ENCODE measurements around the gene GJD2. TPM values are rescaled to one million over a fixed set of nuclear protein-coding genes. Genes with fewer than 3 reads are reported as not detected.

Gene GJD2
- total RNA-seq, 1 donor from 2014 or later = not detected

DNA sequence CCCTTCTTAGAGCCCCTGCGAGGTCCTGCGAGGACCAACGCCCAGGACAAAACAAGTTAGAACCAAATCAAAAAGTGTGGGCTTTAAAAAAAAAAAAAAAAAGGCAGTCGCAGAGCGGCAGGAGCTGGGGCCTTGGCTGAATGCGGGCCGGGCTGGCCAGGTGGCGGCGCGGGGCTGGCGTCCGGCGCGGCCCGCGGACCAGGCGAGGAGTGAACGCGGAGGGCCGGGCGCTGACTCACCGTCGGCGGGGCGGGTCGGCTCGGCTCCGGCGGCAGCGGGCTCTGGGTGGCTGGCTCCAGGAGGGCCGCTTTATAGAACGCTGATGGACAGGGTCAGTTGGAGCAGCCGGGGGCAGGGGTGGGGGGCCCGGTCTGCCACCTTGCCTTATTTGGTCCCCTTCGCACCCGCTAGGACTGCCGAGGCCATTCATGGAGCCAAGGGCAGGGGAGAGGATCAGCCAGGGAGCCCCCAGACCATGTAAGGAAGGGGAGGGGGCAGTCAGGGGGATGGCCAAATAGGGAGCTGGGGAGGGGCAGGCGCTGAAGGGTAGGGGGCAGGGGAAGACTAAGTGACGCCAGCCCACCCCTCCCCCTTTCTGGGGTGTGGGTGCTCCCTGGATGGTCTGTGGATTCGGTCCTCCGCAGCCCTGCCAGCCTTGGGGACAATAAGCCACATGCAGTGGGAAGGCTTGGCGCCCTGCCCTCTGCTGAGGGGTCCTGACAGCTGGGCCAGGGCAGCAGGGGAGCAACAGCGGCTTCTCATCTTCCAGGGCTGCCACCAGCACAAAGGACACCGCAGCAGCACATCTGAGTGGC is 40.7 kb upstream of the GJD2 start, which contains the start of gene ACTC1:
TSS of gene ACTC1 (minus strand) at position 283 of the 815 bp plus-strand sequence. CDS start 741 bp downstream, outside the sequence.
- H3K4me2 ChIP-seq = peak within 1 kb of the TSS; percentile 74
- peak within 1 kb of the TSS; percentile 97 for H2AFZ ChIP-seq (replicated peaks)
- H3K9me3 ChIP-seq (ENCODE audit: low read depth) = no peaks in the 10 kb centered on the region
- no peaks in the 10 kb centered on the region for H3F3A ChIP-seq (ENCODE audit: low read depth)
- DNase-seq (ENCODE audit: low spot score) = peak; percentile 74
- Mint-ChIP-seq H3K36me3 (no peaks in the 10 kb centered on the region), H3K27me3 (ENCODE audit: insufficient read depth, low read depth) (peaks cover 11% of the 10 kb centered on the region), H3K4me1 (peaks cover 13% of the 10 kb centered on the region), H3K9me3 (no peaks in the 10 kb centered on the region), H3K4me3 (peak within 1 kb of the TSS; percentile 70), H3K27ac (no peak within 1 kb of the TSS)
- no peak within 1 kb of the TSS for H3K9ac ChIP-seq
- peak within 1 kb of the TSS; percentile 40 for H3K4me3 ChIP-seq
- TF ChIP-seq, protein P1, sequence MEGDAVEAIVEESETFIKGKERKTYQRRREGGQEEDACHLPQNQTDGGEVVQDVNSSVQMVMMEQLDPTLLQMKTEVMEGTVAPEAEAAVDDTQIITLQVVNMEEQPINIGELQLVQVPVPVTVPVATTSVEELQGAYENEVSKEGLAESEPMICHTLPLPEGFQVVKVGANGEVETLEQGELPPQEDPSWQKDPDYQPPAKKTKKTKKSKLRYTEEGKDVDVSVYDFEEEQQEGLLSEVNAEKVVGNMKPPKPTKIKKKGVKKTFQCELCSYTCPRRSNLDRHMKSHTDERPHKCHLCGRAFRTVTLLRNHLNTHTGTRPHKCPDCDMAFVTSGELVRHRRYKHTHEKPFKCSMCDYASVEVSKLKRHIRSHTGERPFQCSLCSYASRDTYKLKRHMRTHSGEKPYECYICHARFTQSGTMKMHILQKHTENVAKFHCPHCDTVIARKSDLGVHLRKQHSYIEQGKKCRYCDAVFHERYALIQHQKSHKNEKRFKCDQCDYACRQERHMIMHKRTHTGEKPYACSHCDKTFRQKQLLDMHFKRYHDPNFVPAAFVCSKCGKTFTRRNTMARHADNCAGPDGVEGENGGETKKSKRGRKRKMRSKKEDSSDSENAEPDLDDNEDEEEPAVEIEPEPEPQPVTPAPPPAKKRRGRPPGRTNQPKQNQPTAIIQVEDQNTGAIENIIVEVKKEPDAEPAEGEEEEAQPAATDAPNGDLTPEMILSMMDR (IDR thresholded peaks at IDR 0.05) = peak; percentile 13
- TF ChIP-seq EZH2 (IDR thresholded peaks at IDR 0.05) = peak; percentile 65
- TF ChIP-seq EZH2phosphoT487 (IDR thresholded peaks at IDR 0.05) = peak; percentile 46
- H3K27me3 ChIP-seq = peaks cover 32% of the 10 kb centered on the region
- no peaks in the 10 kb centered on the region for H3K36me3 ChIP-seq
- H3K27ac ChIP-seq = no peak within 1 kb of the TSS
- no peaks in the 10 kb centered on the region for H3K79me2 ChIP-seq (ENCODE audit: low read depth)
- H3K4me1 ChIP-seq = peaks cover 23% of the 10 kb centered on the region
- H4K20me1 ChIP-seq (ENCODE audit: low read depth) = no peaks in the 10 kb centered on the region

- Histone ChIP-seq H3K79me2 (ENCODE audit: low read depth) (no peaks in the 10 kb centered on the region), H3K4me3 (peak overlapping the region; percentile 40), H3F3A (ENCODE audit: low read depth) (no peaks in the 10 kb centered on the region), H3K36me3 (no peaks in the 10 kb centered on the region), H4K20me1 (ENCODE audit: low read depth) (no peaks in the 10 kb centered on the region), H3K27ac (no peak overlapping the region), H3K9me3 (ENCODE audit: low read depth) (no peaks in the 10 kb centered on the region), H3K27me3 (peaks cover 32% of the 10 kb centered on the region), H2AFZ (replicated peaks) (peak overlapping the region; percentile 97), H3K4me1 (peaks cover 16% of the 10 kb centered on the region), H3K4me2 (peak overlapping the region; percentile 74), H3K9ac (no peak overlapping the region)
- H3K4me1 Mint-ChIP-seq = peaks cover 7% of the 10 kb centered on the region
- H3K27me3 Mint-ChIP-seq (ENCODE audit: insufficient read depth, low read depth) = peaks cover 15% of the 10 kb centered on the region
- H3K4me3 Mint-ChIP-seq = peak overlapping the region; percentile 70
- TF ChIP-seq, protein P1 (IDR thresholded peaks at IDR 0.05) = no peak
- no peak for TF ChIP-seq EZH2phosphoT487 (IDR thresholded peaks at IDR 0.05)
- TF ChIP-seq EZH2 (IDR thresholded peaks at IDR 0.05) = no peak
- DNase-seq (ENCODE audit: low spot score) = no peak
- no peaks in the 10 kb centered on the region for H3K9me3 Mint-ChIP-seq
- H3K27ac Mint-ChIP-seq = no peak overlapping the region
- H3K36me3 Mint-ChIP-seq = no peaks in the 10 kb centered on the region
These were observed 39.9 kb upstream of the GJD2 start for GRCh38 chr15:34794590-34795206.

DNA sequence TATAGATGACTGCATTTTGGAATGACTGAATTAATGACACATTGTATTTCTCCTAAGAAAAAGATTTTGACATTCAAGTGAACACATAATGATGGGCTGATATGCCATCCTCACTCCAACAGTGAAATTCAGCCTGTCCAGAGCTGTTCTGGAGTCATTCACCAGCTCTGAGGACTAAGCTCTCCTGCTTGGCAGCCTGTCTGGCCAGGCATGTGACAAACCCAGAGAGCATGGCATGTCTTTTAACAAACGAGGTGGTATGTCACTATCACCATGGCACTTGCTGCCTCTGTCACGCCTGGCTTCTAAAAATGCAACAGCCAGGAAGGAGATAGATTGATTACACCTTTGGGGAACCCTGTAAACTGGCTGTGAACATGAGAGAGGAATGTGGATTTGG is 39.1 kb upstream of the GJD2 start:
- H3K9me3 ChIP-seq (ENCODE audit: low read depth) = no peaks in the 10 kb centered on the region
- Mint-ChIP-seq H3K27ac (no peak overlapping the region), H3K4me1 (no peaks in the 10 kb centered on the region), H3K27me3 (ENCODE audit: insufficient read depth, low read depth) (peaks cover 15% of the 10 kb centered on the region), H3K36me3 (no peaks in the 10 kb centered on the region), H3K9me3 (no peaks in the 10 kb centered on the region), H3K4me3 (peak overlapping the region; percentile 3)
- H3F3A ChIP-seq (ENCODE audit: low read depth) = no peaks in the 10 kb centered on the region
- no peak overlapping the region for H3K4me3 ChIP-seq
- H3K27me3 ChIP-seq = peaks cover 32% of the 10 kb centered on the region
- H4K20me1 ChIP-seq (ENCODE audit: low read depth) = no peaks in the 10 kb centered on the region
- H3K4me2 ChIP-seq = no peak overlapping the region
- no peak overlapping the region for H3K27ac ChIP-seq
- no peak overlapping the region for H3K9ac ChIP-seq
- H3K79me2 ChIP-seq (ENCODE audit: low read depth) = no peaks in the 10 kb centered on the region
- no peak for DNase-seq (ENCODE audit: low spot score)
- H3K36me3 ChIP-seq = no peaks in the 10 kb centered on the region
- H3K4me1 ChIP-seq = peaks cover 8% of the 10 kb centered on the region
- no peak for TF ChIP-seq EZH2phosphoT487 (IDR thresholded peaks at IDR 0.05)
- TF ChIP-seq EZH2 (IDR thresholded peaks at IDR 0.05) = no peak
- TF ChIP-seq, protein P1 (IDR thresholded peaks at IDR 0.05) = no peak
- no peak overlapping the region for H2AFZ ChIP-seq (replicated peaks)

Data from neural progenitor cell (in vitro differentiated cells).